OCI-M1 (cell line): ENCODE data around the gene CALM1.
A peak's percentile ranks its signal among the peaks of the same experiment; 100 is the strongest.

Source experiments
- DNase-seq: peaks from one replicate; lab custom pipeline; 2025; lab: John Stamatoyannopoulos, UW

The CALM1 gene

GRCh38 chr14:90409209-90409730 lies 12.4 kb downstream of the CALM1 start:
- DNase-seq, result no peak

GRCh38 chr14:90412058-90412457 lies 15.2 kb downstream of the CALM1 start:
- no peak for DNase-seq

GRCh38 chr14:90416720-90417119 lies 19.9 kb downstream of the CALM1 start:
- DNase-seq, result peak; percentile 16

GRCh38 chr14:90418053-90418452 lies 21.2 kb downstream of the CALM1 start:
- no peak for DNase-seq

GRCh38 chr14:90419200-90419599 lies 22.4 kb downstream of the CALM1 start:
- DNase-seq, result no peak

- no peak for DNase-seq
Measured at GRCh38 chr14:90421001-90421631, 24.3 kb downstream of the CALM1 start.

GRCh38 chr14:90421632-90422020 lies 24.8 kb downstream of the CALM1 start:
- DNase-seq, result no peak

GRCh38 chr14:90423166-90423565 lies 26.3 kb downstream of the CALM1 start:
- no peak for DNase-seq

GRCh38 chr14:90424075-90424474 lies 27.2 kb downstream of the CALM1 start:
- DNase-seq, result no peak

- no peak for DNase-seq
Measured at GRCh38 chr14:90424686-90425372, 28.0 kb downstream of the CALM1 start.

GRCh38 chr14:90425373-90425879 lies 28.6 kb downstream of the CALM1 start:
- no peak for DNase-seq

GRCh38 chr14:90426031-90426540 lies 29.3 kb downstream of the CALM1 start:
- DNase-seq, result no peak

- peak; percentile 1 for DNase-seq
Measured at GRCh38 chr14:90426663-90427062, 29.8 kb downstream of the CALM1 start.

- DNase-seq, result no peak
Measured at GRCh38 chr14:90427848-90428426, 31.1 kb downstream of the CALM1 start.

- DNase-seq, result no peak
Measured at GRCh38 chr14:90428676-90429075, 31.8 kb downstream of the CALM1 start.

GRCh38 chr14:90429236-90429635 lies 32.4 kb downstream of the CALM1 start:
- no peak for DNase-seq

- DNase-seq, result no peak
Measured at GRCh38 chr14:90429754-90430153, 32.9 kb downstream of the CALM1 start.

GRCh38 chr14:90434370-90435020 lies 37.7 kb downstream of the CALM1 start:
- DNase-seq, result no peak

- DNase-seq, result no peak
Measured at GRCh38 chr14:90438841-90439240, 42.0 kb downstream of the CALM1 start.

- DNase-seq, result no peak
Measured at GRCh38 chr14:90440021-90440451, 43.2 kb downstream of the CALM1 start.

GRCh38 chr14:90440592-90440991 lies 43.8 kb downstream of the CALM1 start:
- no peak for DNase-seq

- DNase-seq, result no peak
Measured at GRCh38 chr14:90442388-90442787, 45.6 kb downstream of the CALM1 start.
